HepG2 (cell line): ENCODE measurements around the gene CACNA1F. TPM values are rescaled to one million over a fixed set of nuclear protein-coding genes. Genes with fewer than 3 reads are reported as not detected.
A peak's percentile ranks its signal among the peaks of the same experiment; 100 is the strongest.

Experiments used
- AKAP8 ChIP-seq: sonication (generic); formaldehyde crosslinking; IDR thresholded peaks from 2 replicates; pipeline ENCODE4 v1.5.1; 2020; ENCODE audit warnings: mild to moderate bottlenecking, missing genetic modification reagents
- CHD4 ChIP-seq: fragments of 200-600 bp; sonication (generic); IDR thresholded peaks from 2 replicates; pipeline ENCODE4 v1.7.0; 2017; ENCODE audit warnings: mild to moderate bottlenecking, low read length, borderline replicate concordance
- DRAP1 ChIP-seq: IDR thresholded peaks from 2 replicates; pipeline ENCODE4 v1.6.1; 2016; ENCODE audit warnings: missing genetic modification reagents, missing compliant biosample characterization
- FOXJ3 ChIP-seq: sonication (generic); formaldehyde crosslinking; IDR thresholded peaks from 2 replicates; pipeline ENCODE4 v1.4.0; 2020; ENCODE audit warnings: missing genetic modification reagents, mild to moderate bottlenecking, borderline replicate concordance
- GPN1 ChIP-seq: sonication (generic); formaldehyde crosslinking; IDR thresholded peaks from 2 replicates; pipeline ENCODE4 v1.5.1; 2020; ENCODE audit warnings: missing genetic modification reagents, borderline replicate concordance
- IRF9 ChIP-seq: sonication (generic); formaldehyde crosslinking; IDR thresholded peaks from 2 replicates; pipeline ENCODE4 v1.8.0; 2022; ENCODE audit warnings: missing genetic modification reagents, mild to moderate bottlenecking, borderline replicate concordance
- NFAT5 ChIP-seq: sonication (generic); formaldehyde crosslinking; IDR thresholded peaks from 2 replicates; pipeline ENCODE4 v1.4.0; 2020; ENCODE audit warnings: missing genetic modification reagents
- NFRKB ChIP-seq: fragments of 450-650 bp; IDR thresholded peaks from 2 replicates; pipeline ENCODE4 v1.6.1; 2017
- NFYC ChIP-seq: IDR thresholded peaks from 2 replicates; pipeline ENCODE4 v1.6.1; 2016; ENCODE audit warnings: missing genetic modification reagents, missing compliant biosample characterization
- NKX3-1 ChIP-seq: sonication (generic); formaldehyde crosslinking; IDR thresholded peaks from 2 replicates; pipeline ENCODE4 v1.5.0; 2020; ENCODE audit warnings: missing genetic modification reagents
- PRMT3 ChIP-seq: sonication (generic); formaldehyde crosslinking; IDR thresholded peaks from 2 replicates; pipeline ENCODE4 v1.8.1; 2022; ENCODE audit warnings: low read depth, mild to moderate bottlenecking, moderate library complexity, missing genetic modification reagents, borderline replicate concordance
- RAD21 ChIP-seq: fragments of 450-650 bp; formaldehyde crosslinking; IDR thresholded peaks from 2 replicates; pipeline ENCODE4 v1.5.0; 2020; ENCODE audit warnings: mild to moderate bottlenecking
- SIN3B ChIP-seq: fragments of 150-350 bp; IDR thresholded peaks from 2 replicates; pipeline ENCODE4 v1.6.1; 2014; ENCODE audit warnings: low read length
- TAF1 ChIP-seq: sonication (generic); formaldehyde crosslinking; IDR thresholded peaks from 2 replicates; pipeline ENCODE4 v1.4.0; 2020; ENCODE audit warnings: missing genetic modification reagents
- ZKSCAN1 ChIP-seq: fragments of 150-350 bp; IDR thresholded peaks from 2 replicates; pipeline ENCODE4 v1.6.1; 2014; ENCODE audit warnings: low read length
- ZNF142 ChIP-seq: sonication (generic); formaldehyde crosslinking; IDR thresholded peaks from 2 replicates; pipeline ENCODE4 v1.4.0; 2020; ENCODE audit warnings: missing genetic modification reagents
- ZSCAN22 ChIP-seq: sonication (generic); formaldehyde crosslinking; IDR thresholded peaks from 2 replicates; pipeline ENCODE4 v1.4.0; 2020; ENCODE audit warnings: mild to moderate bottlenecking, missing genetic modification reagents
- polyA plus RNA-seq, 8 experiments: library from polyadenylated mRNA; depleted of rRNA in 3 of 8; stranded (reverse) in 7 of 8; unstranded in 1 of 8; fragments of >200 nt; fragmentation: Illumina TruSeq in 4 of 8; extraction: Trizol in 4 of 8; gene quantifications; 2 replicates each; pipeline versions ENCODE4 v1.2.1 to v1.2.3, GENCODE V29; 2011 to 2016; ENCODE audit warnings: low read depth in 4 of 8, missing spikeins in 1 of 8, mixed read lengths in 1 of 8; ENCODE audit not compliant: insufficient read depth in 1 of 8
- total RNA-seq, 5 experiments: library from RNA; depleted of rRNA; stranded (reverse); fragments of >200 nt; fragmentation: Illumina TruSeq; extraction: Trizol; gene quantifications; 2 replicates each; pipeline ENCODE4 v1.2.3, GENCODE V29; 2016; ENCODE audit warnings: low read depth in 1 of 5

Gene CACNA1F
- total and polyA plus RNA-seq, 2 of the 13 experiments (the other 11 are each of a cell fraction or from before 2014, with no cell fraction given), result 0.03 TPM; not detected in 1

GRCh38 chrX:49186125-49187027 is 46.8 kb downstream of the CACNA1F start, which contains the start of gene PRICKLE3 (continued):
- TF ChIP-seq FOXJ3 (CRISPR knock-in tag) (no peak), ZKSCAN1 (no peak), DRAP1 (CRISPR knock-in tag) (peak; percentile 76), TAF1 (CRISPR knock-in tag) (peak; percentile 53; the same call in 1 of the 2 replicates), AKAP8 (CRISPR knock-in tag) (no peak), SIN3B (no peak), CHD4 (no peak), NFAT5 (CRISPR knock-in tag) (no peak), NFYC (no peak), GPN1 (no peak), NKX3-1 (CRISPR knock-in tag) (no peak), ZSCAN22 (CRISPR knock-in tag) (no peak), IRF9 (CRISPR knock-in tag) (no peak), NFRKB (no peak), RAD21 (CRISPR knock-in tag) (peak; percentile 48; the same call in 1 of the 2 replicates), PRMT3 (CRISPR knock-in tag) (no peak), ZNF142 (CRISPR knock-in tag) (no peak)
